Spleen (tissue), 7 donors: ENCODE results near the gene VTI1A.

Experiments
- CTCF ChIP-seq, 11 experiments: fragments of 200-600 bp in 7 of 11; fragments of 450-650 bp in 4 of 11; sonication (generic) in 4 of 11; IDR thresholded peaks in 8 of 11; conservative IDR thresholded peaks in 3 of 11; 1 replicate in 7 of 11; 2 replicates in 4 of 11; pipeline versions ENCODE4 v1.4.0 to v1.8.0; 2016 to 2021; ENCODE audit warnings: antibody characterized with exemption in 11 of 11, inconsistent platforms in 4 of 11, mild to moderate bottlenecking in 1 of 11
- POLR2AphosphoS5 ChIP-seq, 3 donors: sonication (generic); formaldehyde crosslinking; IDR thresholded peaks; one replicate each; pipeline ENCODE4 v1.5.1; 2017; ENCODE audit warnings: antibody characterized with exemption in 3 of 3
- donor health status: DM: no; HTN: no; CAD: no; lungs with moderate emphysema.
- donor health status: DM: no; HTN: no; CAD: no.
- donor health status: DM: no; HTN: no; CAD: no.

DNA sequence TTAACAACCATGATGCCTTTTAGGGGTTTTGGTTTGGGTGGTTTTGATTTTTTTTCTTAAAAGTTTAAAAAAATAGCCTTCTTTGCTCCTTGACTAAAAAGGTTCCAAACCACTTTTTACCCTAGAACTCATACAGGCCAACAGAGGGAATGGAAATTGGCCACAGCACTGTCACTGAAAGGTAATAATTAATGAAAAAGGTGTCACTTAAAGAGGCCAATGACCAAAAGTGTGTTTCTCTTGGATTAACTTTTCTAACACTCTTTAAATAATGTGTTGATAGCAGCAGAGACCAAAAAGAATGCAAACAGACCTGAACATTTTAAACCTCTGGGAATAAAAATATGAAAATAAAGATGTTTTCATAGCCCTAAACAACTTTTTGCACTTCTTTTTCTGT lies 282.0 kb downstream of the VTI1A start:
- TF ChIP-seq POLR2AphosphoS5 (IDR thresholded peaks at IDR 0.05) (no peak), CTCF (IDR thresholded peaks at IDR 0.05 in 8 of 11, conservative IDR thresholded peaks at IDR 0.05 in 3 of 11) (no peak)
